Measurements from ENCODE around the gene HBB. TPM values are rescaled to one million over a fixed set of nuclear protein-coding genes. Genes with fewer than 3 reads are reported as not detected.

Gene HBB
- total and polyA plus RNA-seq, 2 of the 4 experiments (the other 2 are of a cell fraction): 0.24 TPM; not detected in 1

DNA sequence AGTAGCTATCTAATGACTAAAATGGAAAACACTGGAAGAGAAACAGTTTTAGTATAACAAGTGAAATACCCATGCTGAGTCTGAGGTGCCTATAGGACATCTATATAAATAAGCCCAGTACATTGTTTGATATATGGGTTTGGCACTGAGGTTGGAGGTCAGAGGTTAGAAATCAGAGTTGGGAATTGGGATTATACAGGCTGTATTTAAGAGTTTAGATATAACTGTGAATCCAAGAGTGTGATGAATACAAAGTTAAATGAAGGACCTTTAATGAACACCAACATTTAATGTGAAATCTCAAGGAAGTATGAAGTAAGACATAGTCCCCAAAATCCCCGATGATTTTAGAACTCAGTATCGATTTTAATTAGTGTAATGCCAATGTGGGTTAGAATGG is 10.5 kb upstream of the HBB start:
- Histone ChIP-seq H3K18ac (ENCODE audit: low read depth, low read length) (no peak overlapping the region), H3K27me3 (ENCODE audit: control insufficient read depth, insufficient read depth, low read length) (no peaks in the 10 kb centered on the region), H3K9ac (ENCODE audit: low read depth, low read length) (no peak overlapping the region), H2AK9ac (replicated peaks; ENCODE audit: low read depth, low read length, poor library complexity) (no peak overlapping the region), H3K27ac (ENCODE audit: insufficient read depth, low read length) (no peak overlapping the region), H3K4me2 (ENCODE audit: low read depth, low read length) (no peak overlapping the region), H2BK5ac (ENCODE audit: low read depth, low read length, poor library complexity, severe bottlenecking) (no peak overlapping the region), H2BK120ac (ENCODE audit: low read depth, low read length) (no peak overlapping the region), H4K91ac (ENCODE audit: insufficient read depth, low read depth, low read length) (no peak overlapping the region), H2AK5ac (ENCODE audit: low read depth, low read length) (no peak overlapping the region), H3K79me1 (ENCODE audit: low read depth in 1 of 2, low read length in 2 of 2) (no peaks in the 10 kb centered on the region), H2BK20ac (ENCODE audit: low read depth, low read length) (no peak overlapping the region), H3K23ac (ENCODE audit: low read depth, low read length) (no peak overlapping the region), H3K4me1 (ENCODE audit: control insufficient read depth, insufficient read depth, low read length) (peaks cover 3% of the 10 kb centered on the region), H3K14ac (replicated peaks; ENCODE audit: low read depth, low read length) (no peak overlapping the region), H2BK15ac (ENCODE audit: low read depth, low read length) (no peak overlapping the region), H2AFZ (replicated peaks; ENCODE audit: low read length, poor library complexity) (no peak overlapping the region), H3K56ac (ENCODE audit: extremely low read depth, insufficient read depth, low read length) (no peak overlapping the region), H4K5ac (ENCODE audit: low read depth, low read length) (no peak overlapping the region), H3K9me1 (ENCODE audit: insufficient read depth, low read length) (peaks cover 6% of the 10 kb centered on the region; the same call in 1 of the 2 replicates), H4K8ac (ENCODE audit: low read depth in 2 of 2, low read length in 2 of 2) (no peak overlapping the region), H3K9me3 (ENCODE audit: control insufficient read depth, insufficient read depth, low read length) (no peaks in the 10 kb centered on the region), H3K36me3 (ENCODE audit: control insufficient read depth, insufficient read depth, low read length) (no peaks in the 10 kb centered on the region), H3K4ac (ENCODE audit: low read depth, low read length) (no peak overlapping the region), H4K20me1 (ENCODE audit: insufficient read depth, low read length) (no peaks in the 10 kb centered on the region), H3K4me3 (ENCODE audit: insufficient read depth, low read depth, low read length) (no peak overlapping the region)
- DNase-seq: no peak
- CTCF ChIA-PET: no interaction called here
- TF ChIP-seq NFE2L2 (IDR thresholded peaks at IDR 0.05; ENCODE audit: low read depth, low read length) (no peak), RFX5 (IDR thresholded peaks at IDR 0.05; ENCODE audit: low read depth, low read length) (no peak), POLR2A (IDR thresholded peaks at IDR 0.05; ENCODE audit: low read depth, low read length) (no peak), CEBPB (IDR thresholded peaks at IDR 0.05; ENCODE audit: low read depth, low read length) (no peak), MXI1 (IDR thresholded peaks at IDR 0.05; ENCODE audit: borderline replicate concordance, low read depth, low read length) (no peak), RAD21 (IDR thresholded peaks at IDR 0.05; ENCODE audit: low read length) (no peak), BHLHE40 (IDR thresholded peaks at IDR 0.05; ENCODE audit: low read depth, low read length) (no peak), FOS (IDR thresholded peaks at IDR 0.05; ENCODE audit: low read depth, low read length) (no peak), MAZ (IDR thresholded peaks at IDR 0.05; ENCODE audit: borderline replicate concordance, low read depth, low read length) (no peak), MAFK (IDR thresholded peaks at IDR 0.05; ENCODE audit: low read depth, low read length) (no peak), SMC3 (IDR thresholded peaks at IDR 0.05; ENCODE audit: low read depth, low read length) (no peak), RCOR1 (IDR thresholded peaks at IDR 0.05; ENCODE audit: insufficient replicate concordance, low read length) (no peak), CHD1 (IDR thresholded peaks at IDR 0.05; ENCODE audit: low read depth, low read length) (no peak)
- TF ChIP-seq, protein P1, sequence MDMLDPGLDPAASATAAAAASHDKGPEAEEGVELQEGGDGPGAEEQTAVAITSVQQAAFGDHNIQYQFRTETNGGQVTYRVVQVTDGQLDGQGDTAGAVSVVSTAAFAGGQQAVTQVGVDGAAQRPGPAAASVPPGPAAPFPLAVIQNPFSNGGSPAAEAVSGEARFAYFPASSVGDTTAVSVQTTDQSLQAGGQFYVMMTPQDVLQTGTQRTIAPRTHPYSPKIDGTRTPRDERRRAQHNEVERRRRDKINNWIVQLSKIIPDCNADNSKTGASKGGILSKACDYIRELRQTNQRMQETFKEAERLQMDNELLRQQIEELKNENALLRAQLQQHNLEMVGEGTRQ (IDR thresholded peaks at IDR 0.05; ENCODE audit: low read depth, low read length): no peak
- TF ChIP-seq, protein P2, sequence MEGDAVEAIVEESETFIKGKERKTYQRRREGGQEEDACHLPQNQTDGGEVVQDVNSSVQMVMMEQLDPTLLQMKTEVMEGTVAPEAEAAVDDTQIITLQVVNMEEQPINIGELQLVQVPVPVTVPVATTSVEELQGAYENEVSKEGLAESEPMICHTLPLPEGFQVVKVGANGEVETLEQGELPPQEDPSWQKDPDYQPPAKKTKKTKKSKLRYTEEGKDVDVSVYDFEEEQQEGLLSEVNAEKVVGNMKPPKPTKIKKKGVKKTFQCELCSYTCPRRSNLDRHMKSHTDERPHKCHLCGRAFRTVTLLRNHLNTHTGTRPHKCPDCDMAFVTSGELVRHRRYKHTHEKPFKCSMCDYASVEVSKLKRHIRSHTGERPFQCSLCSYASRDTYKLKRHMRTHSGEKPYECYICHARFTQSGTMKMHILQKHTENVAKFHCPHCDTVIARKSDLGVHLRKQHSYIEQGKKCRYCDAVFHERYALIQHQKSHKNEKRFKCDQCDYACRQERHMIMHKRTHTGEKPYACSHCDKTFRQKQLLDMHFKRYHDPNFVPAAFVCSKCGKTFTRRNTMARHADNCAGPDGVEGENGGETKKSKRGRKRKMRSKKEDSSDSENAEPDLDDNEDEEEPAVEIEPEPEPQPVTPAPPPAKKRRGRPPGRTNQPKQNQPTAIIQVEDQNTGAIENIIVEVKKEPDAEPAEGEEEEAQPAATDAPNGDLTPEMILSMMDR (conservative IDR thresholded peaks at IDR 0.05; ENCODE audit: low read depth, low read length): no peak
- TF ChIP-seq, protein P3, sequence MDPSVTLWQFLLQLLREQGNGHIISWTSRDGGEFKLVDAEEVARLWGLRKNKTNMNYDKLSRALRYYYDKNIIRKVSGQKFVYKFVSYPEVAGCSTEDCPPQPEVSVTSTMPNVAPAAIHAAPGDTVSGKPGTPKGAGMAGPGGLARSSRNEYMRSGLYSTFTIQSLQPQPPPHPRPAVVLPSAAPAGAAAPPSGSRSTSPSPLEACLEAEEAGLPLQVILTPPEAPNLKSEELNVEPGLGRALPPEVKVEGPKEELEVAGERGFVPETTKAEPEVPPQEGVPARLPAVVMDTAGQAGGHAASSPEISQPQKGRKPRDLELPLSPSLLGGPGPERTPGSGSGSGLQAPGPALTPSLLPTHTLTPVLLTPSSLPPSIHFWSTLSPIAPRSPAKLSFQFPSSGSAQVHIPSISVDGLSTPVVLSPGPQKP (IDR thresholded peaks at IDR 0.05; ENCODE audit: borderline replicate concordance, low read depth, low read length): no peak
- BruUV-seq (replicated peaks): no TSS peak
- ATAC-seq (ENCODE audit: low read depth): no peak
- in situ Hi-C loops (cut with MboI; ENCODE audit: low sequenced_read_pairs): no loop called here
- no CpG with 5 or more reads among the region's 2 CpGs for WGBS, 2 experiments (ENCODE audit: extremely low coverage in 2 of 2, insufficient read length in 1 of 2)
- POLR2A ChIA-PET (ENCODE audit: unreplicated experiment): no interaction called here
- dilution Hi-C loops (cut with HindIII; ENCODE audit: low sequenced_read_pairs, unreplicated experiment): no loop called here
- intact Hi-C loops (cut with micrococcal nuclease): no loop called here
